ENCODE results near the gene SINHCAF. TPM values are rescaled to one million over a fixed set of nuclear protein-coding genes. Genes with fewer than 3 reads are reported as not detected.

SINHCAF gene
- total RNA-seq, 3 donors from 2014 or later: 46.8 to 79.2 (median 71.9) TPM

GRCh38 chr12:31311634-31312258 lies 14.2 kb downstream of the SINHCAF start:
- ATAC-seq: no peak
- H3K9me3 ChIP-seq: no peaks in the 10 kb centered on the region

DNA sequence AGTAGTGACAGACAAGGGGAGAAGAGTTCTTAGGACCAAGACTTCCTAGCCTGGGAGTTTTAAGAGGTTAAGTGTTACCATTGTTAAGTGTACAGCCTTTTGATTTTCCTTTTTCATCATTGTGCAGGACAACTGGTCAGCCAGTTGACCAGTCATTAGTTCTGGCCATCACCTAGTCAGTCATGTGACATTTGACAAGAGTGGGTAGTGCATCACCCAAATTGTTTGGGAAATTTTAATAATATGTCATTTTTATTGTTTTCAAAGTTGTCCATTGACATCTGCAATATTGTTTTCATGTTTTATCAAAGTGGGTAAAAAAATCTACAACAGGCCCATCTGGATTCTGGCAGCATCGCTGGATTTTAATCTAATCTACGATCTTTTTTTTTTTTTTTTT lies 15.5 kb downstream of the SINHCAF start:
- no peaks in the 10 kb centered on the region for H3K9me3 ChIP-seq
- intact Hi-C loops (cut with DNase I, micrococcal nuclease): no loop called here
- DNase-seq: no peak
- ATAC-seq: no peak
- H3K4me3 ChIP-seq: no peak overlapping the region
- H3K36me3 ChIP-seq (ENCODE audit: low read depth): no peaks in the 10 kb centered on the region
- peaks cover 6% of the 10 kb centered on the region for H3K4me1 ChIP-seq (ENCODE audit: low read depth)
- TF ChIP-seq, protein P1, sequence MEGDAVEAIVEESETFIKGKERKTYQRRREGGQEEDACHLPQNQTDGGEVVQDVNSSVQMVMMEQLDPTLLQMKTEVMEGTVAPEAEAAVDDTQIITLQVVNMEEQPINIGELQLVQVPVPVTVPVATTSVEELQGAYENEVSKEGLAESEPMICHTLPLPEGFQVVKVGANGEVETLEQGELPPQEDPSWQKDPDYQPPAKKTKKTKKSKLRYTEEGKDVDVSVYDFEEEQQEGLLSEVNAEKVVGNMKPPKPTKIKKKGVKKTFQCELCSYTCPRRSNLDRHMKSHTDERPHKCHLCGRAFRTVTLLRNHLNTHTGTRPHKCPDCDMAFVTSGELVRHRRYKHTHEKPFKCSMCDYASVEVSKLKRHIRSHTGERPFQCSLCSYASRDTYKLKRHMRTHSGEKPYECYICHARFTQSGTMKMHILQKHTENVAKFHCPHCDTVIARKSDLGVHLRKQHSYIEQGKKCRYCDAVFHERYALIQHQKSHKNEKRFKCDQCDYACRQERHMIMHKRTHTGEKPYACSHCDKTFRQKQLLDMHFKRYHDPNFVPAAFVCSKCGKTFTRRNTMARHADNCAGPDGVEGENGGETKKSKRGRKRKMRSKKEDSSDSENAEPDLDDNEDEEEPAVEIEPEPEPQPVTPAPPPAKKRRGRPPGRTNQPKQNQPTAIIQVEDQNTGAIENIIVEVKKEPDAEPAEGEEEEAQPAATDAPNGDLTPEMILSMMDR (IDR thresholded peaks at IDR 0.05): no peak

More at GRCh38 chr12:31311634-31312258, 14.2 kb downstream of the SINHCAF start:
- no peaks in the 10 kb centered on the region for H3K36me3 ChIP-seq (ENCODE audit: low read depth)
- H3K4me1 ChIP-seq (ENCODE audit: low read depth): no peaks in the 10 kb centered on the region
- TF ChIP-seq, protein P1 (IDR thresholded peaks at IDR 0.05): no peak
- intact Hi-C loops (cut with DNase I, micrococcal nuclease): no loop called here
- no peak for DNase-seq
- no peak overlapping the region for H3K4me3 ChIP-seq

- Histone ChIP-seq H3K4me1 (ENCODE audit: low read depth) (peaks cover 8% of the 10 kb centered on the region), H3K4me3 (no peak overlapping the region), H3K9me3 (no peaks in the 10 kb centered on the region), H3K36me3 (ENCODE audit: low read depth) (no peaks in the 10 kb centered on the region)
- ATAC-seq (no peak), DNase-seq (no peak)
- TF ChIP-seq, protein P1 (IDR thresholded peaks at IDR 0.05): no peak
- intact Hi-C loops (cut with DNase I, micrococcal nuclease): no loop called here
These were observed 16.7 kb downstream of the SINHCAF start for GRCh38 chr12:31309279-31309678.

GRCh38 chr12:31308116-31308515 lies 17.8 kb downstream of the SINHCAF start:
- intact Hi-C loops (cut with DNase I, micrococcal nuclease): no loop called here
- H3K9me3 ChIP-seq: no peaks in the 10 kb centered on the region
- no peak for ATAC-seq
- H3K4me1 ChIP-seq (ENCODE audit: low read depth): peaks cover 8% of the 10 kb centered on the region
- H3K36me3 ChIP-seq (ENCODE audit: low read depth): no peaks in the 10 kb centered on the region
- no peak for DNase-seq
- TF ChIP-seq, protein P1 (IDR thresholded peaks at IDR 0.05): no peak
- H3K4me3 ChIP-seq: no peak overlapping the region

DNA sequence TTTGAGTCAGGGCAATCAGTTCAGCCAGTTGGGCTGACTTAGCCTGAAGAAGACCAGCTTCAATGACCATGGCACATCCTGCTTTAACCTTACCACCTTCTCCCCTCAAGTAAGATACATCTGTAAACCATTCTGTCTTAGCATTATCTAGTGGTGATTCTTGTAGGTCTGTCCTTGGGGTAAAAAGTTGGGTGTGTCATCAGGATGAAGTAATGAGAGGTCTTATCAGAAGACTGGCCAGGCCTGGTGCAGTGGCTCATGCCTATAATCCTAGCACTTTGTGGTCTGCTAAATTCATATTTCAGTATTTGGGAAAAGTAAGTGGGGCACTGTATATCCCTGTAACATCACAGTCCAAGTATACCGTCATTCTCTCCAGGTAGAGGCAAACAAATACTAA lies 19.1 kb downstream of the SINHCAF start:
- Histone ChIP-seq H3K9me3 (no peaks in the 10 kb centered on the region), H3K4me1 (ENCODE audit: low read depth) (peaks cover 8% of the 10 kb centered on the region), H3K36me3 (ENCODE audit: low read depth) (no peaks in the 10 kb centered on the region), H3K4me3 (no peak overlapping the region)
- intact Hi-C loops (cut with DNase I, micrococcal nuclease): no loop called here
- ATAC-seq (no peak), DNase-seq (no peak)
- TF ChIP-seq, protein P1 (IDR thresholded peaks at IDR 0.05): no peak

- Histone ChIP-seq H3K4me3 (no peak overlapping the region), H3K9me3 (no peaks in the 10 kb centered on the region), H3K36me3 (ENCODE audit: low read depth) (no peaks in the 10 kb centered on the region), H3K4me1 (ENCODE audit: low read depth) (peaks cover 8% of the 10 kb centered on the region)
- DNase-seq: no peak
- intact Hi-C loops (cut with DNase I, micrococcal nuclease): no loop called here
- TF ChIP-seq, protein P1 (IDR thresholded peaks at IDR 0.05): no peak
- ATAC-seq: no peak
These were observed 22.5 kb downstream of the SINHCAF start for GRCh38 chr12:31303466-31303865.
